ENCODE data around the gene TENM3.

- TF ChIP-seq CTCF (conservative IDR thresholded peaks at IDR 0.05; ENCODE audit: low read depth, low read length), result no peak
- no peak for TF ChIP-seq EZH2phosphoT487 (IDR thresholded peaks at IDR 0.05; ENCODE audit: borderline replicate concordance, low read length)
These were observed 34.6 kb upstream of the TENM3 start for GRCh38 chr4:182208526-182209050.
